MM.1S (cell line): ENCODE results near the gene GRK7.

ENCODE experiments used
- DNase-seq: peaks from one replicate; pipeline ENCODE4 v3.0.0-alpha.2; 2015
- H2AFZ ChIP-seq: fragments of 300-600 bp; sonication (generic); 2 replicates; pipeline ENCODE4 v1.6.0; 2016; ENCODE audit warnings: antibody characterized with exemption, low read length
- H3F3A ChIP-seq: fragments of 300-600 bp; sonication (generic); 2 replicates; pipeline ENCODE4 v1.6.1; 2016; ENCODE audit warnings: mild to moderate bottlenecking, antibody characterized with exemption, low read length, moderate library complexity, mixed read lengths; ENCODE audit not compliant: insufficient read depth
- H3K27ac ChIP-seq: fragments of 300-600 bp; sonication (generic); 2 replicates; pipeline ENCODE4 v1.5.1; 2016; ENCODE audit warnings: mild to moderate bottlenecking, low read length
- H3K27me3 ChIP-seq: fragments of 300-600 bp; sonication (generic); replicated peaks from 2 replicates; pipeline ENCODE4 v1.6.0; 2016; ENCODE audit warnings: low read length; ENCODE audit not compliant: insufficient read depth
- H3K36me3 ChIP-seq: fragments of 300-600 bp; sonication (generic); replicated peaks from 2 replicates; pipeline ENCODE4 v1.6.1; 2016; ENCODE audit warnings: mild to moderate bottlenecking, low read length, mixed read lengths; ENCODE audit not compliant: insufficient read depth
- H3K4me1 ChIP-seq: fragments of 300-600 bp; sonication (generic); 2 replicates; pipeline ENCODE4 v1.6.1; 2016; ENCODE audit warnings: low read length, mixed read lengths
- H3K4me2 ChIP-seq: fragments of 300-600 bp; sonication (generic); 2 replicates; pipeline ENCODE4 v1.6.0; 2016; ENCODE audit warnings: low read depth, low read length
- H3K4me3 ChIP-seq: fragments of 300-600 bp; sonication (generic); 2 replicates; pipeline ENCODE4 v1.5.1; 2016; ENCODE audit warnings: low read length, mixed read lengths
- H3K79me2 ChIP-seq: fragments of 300-600 bp; sonication (generic); 2 replicates; pipeline ENCODE4 v1.6.1; 2016; ENCODE audit warnings: mixed run types, low read length, mixed read lengths
- H3K9ac ChIP-seq: fragments of 300-600 bp; sonication (generic); 2 replicates; pipeline ENCODE4 v1.6.1; 2016; ENCODE audit warnings: low read length, mixed read lengths
- H3K9me2 ChIP-seq: fragments of 300-600 bp; sonication (generic); replicated peaks from 2 replicates; pipeline ENCODE4 v1.6.1; 2016; ENCODE audit warnings: mild to moderate bottlenecking, low read length, mixed read lengths; ENCODE audit not compliant: insufficient read depth
- H3K9me3 ChIP-seq: fragments of 300-600 bp; sonication (generic); replicated peaks from 2 replicates; pipeline ENCODE4 v1.6.1; 2016; ENCODE audit warnings: mild to moderate bottlenecking, low read length, mixed read lengths; ENCODE audit not compliant: insufficient read depth
- H4K20me1 ChIP-seq: fragments of 300-600 bp; sonication (generic); 2 replicates; pipeline ENCODE4 v1.6.1; 2016; ENCODE audit warnings: mild to moderate bottlenecking, low read length, moderate library complexity, mixed read lengths; ENCODE audit not compliant: insufficient read depth
- CTCF ChIP-seq: fragments of 300-600 bp; sonication (generic); IDR thresholded peaks from 2 replicates; pipeline ENCODE4 v1.5.1; 2016; ENCODE audit warnings: antibody characterized with exemption, low read length, mixed read lengths
- EZH2 ChIP-seq: fragments of 300-600 bp; sonication (generic); optimal IDR thresholded peaks from 2 replicates; pipeline ENCODE3; 2017; ENCODE audit warnings: low read depth, mild to moderate bottlenecking, antibody characterized with exemption, low read length, mixed read lengths
- EZH2phosphoT487 ChIP-seq: fragments of 300-600 bp; sonication (generic); IDR thresholded peaks from 2 replicates; pipeline ENCODE4 v1.6.1; 2018; ENCODE audit warnings: antibody characterized with exemption, low read length

GRK7 gene

GRCh38 chr3:141811348-141811747 lies 48.1 kb downstream of the GRK7 start:
- H3K4me2 ChIP-seq: no peak overlapping the region
- no peak overlapping the region for H3K9ac ChIP-seq
- no peaks in the 10 kb centered on the region for H4K20me1 ChIP-seq
- H2AFZ ChIP-seq: no peak overlapping the region
- no peaks in the 10 kb centered on the region for H3K36me3 ChIP-seq
- H3K9me3 ChIP-seq: no peaks in the 10 kb centered on the region
- DNase-seq: no peak
- no peaks in the 10 kb centered on the region for H3K27me3 ChIP-seq
- no peak overlapping the region for H3K27ac ChIP-seq
- H3K79me2 ChIP-seq: no peaks in the 10 kb centered on the region
- TF ChIP-seq EZH2 (no peak), CTCF (no peak), EZH2phosphoT487 (no peak)
- no peaks in the 10 kb centered on the region for H3F3A ChIP-seq
- H3K9me2 ChIP-seq: no peaks in the 10 kb centered on the region
- H3K4me1 ChIP-seq: no peaks in the 10 kb centered on the region
- H3K4me3 ChIP-seq: no peak overlapping the region

GRCh38 chr3:141812084-141812483 lies 48.9 kb downstream of the GRK7 start:
- H3K4me2 ChIP-seq: no peak overlapping the region
- H3F3A ChIP-seq: no peaks in the 10 kb centered on the region
- H3K27me3 ChIP-seq: no peaks in the 10 kb centered on the region
- no peaks in the 10 kb centered on the region for H3K9me3 ChIP-seq
- H3K4me1 ChIP-seq: no peaks in the 10 kb centered on the region
- H4K20me1 ChIP-seq: no peaks in the 10 kb centered on the region
- TF ChIP-seq EZH2phosphoT487: no peak
- no peak for TF ChIP-seq EZH2
- TF ChIP-seq CTCF: no peak
- H3K79me2 ChIP-seq: no peaks in the 10 kb centered on the region
- no peak overlapping the region for H2AFZ ChIP-seq
- no peak overlapping the region for H3K27ac ChIP-seq
- DNase-seq: no peak
- no peaks in the 10 kb centered on the region for H3K36me3 ChIP-seq
- no peak overlapping the region for H3K4me3 ChIP-seq
- no peaks in the 10 kb centered on the region for H3K9me2 ChIP-seq
- no peak overlapping the region for H3K9ac ChIP-seq

GRCh38 chr3:141812586-141812985 lies 49.4 kb downstream of the GRK7 start:
- Histone ChIP-seq H3K9me3 (no peaks in the 10 kb centered on the region), H3K27me3 (no peaks in the 10 kb centered on the region), H3K4me3 (no peak overlapping the region), H3K4me1 (no peaks in the 10 kb centered on the region), H3F3A (no peaks in the 10 kb centered on the region), H3K9ac (no peak overlapping the region), H4K20me1 (no peaks in the 10 kb centered on the region), H3K27ac (no peak overlapping the region), H3K9me2 (no peaks in the 10 kb centered on the region), H3K4me2 (no peak overlapping the region), H3K36me3 (no peaks in the 10 kb centered on the region), H3K79me2 (no peaks in the 10 kb centered on the region), H2AFZ (no peak overlapping the region)
- DNase-seq: no peak
- TF ChIP-seq EZH2phosphoT487 (no peak), EZH2 (no peak), CTCF (no peak)
